Erythroblast (primary cell): ENCODE results near the gene ITSN1.

Experiments
- GATA1 ChIP-seq: IDR thresholded peaks from 2 replicates; pipeline ENCODE4 v1.6.1; 2011; ENCODE audit warnings: low read depth, mild to moderate bottlenecking, control low read depth, low read length, moderate library complexity
- POLR2A ChIP-seq: IDR thresholded peaks from 2 replicates; pipeline ENCODE4 v1.6.1; 2011; ENCODE audit warnings: mild to moderate bottlenecking, low read length

DNA sequence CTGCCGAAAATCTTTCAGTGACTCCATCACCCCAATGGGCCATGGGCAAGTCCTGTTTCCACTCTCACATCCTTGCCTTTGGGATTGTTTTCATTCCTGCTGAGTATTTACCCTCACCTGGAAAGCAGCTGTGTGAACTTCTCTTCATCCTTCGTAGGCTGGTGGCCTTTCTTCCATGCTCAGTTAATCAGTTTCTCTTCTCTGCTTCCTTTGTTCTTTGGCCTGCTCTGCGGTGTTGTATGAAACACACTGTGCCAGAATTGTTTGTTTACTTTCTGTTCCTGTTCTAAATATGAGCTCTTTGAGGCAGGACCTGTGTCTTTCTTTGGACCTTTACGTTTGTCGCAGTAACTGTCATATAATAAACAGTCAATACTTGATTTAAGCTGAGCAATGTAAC is 48.6 kb downstream of the ITSN1 start:
- no peak for TF ChIP-seq POLR2A
- TF ChIP-seq GATA1: no peak
